ENCODE measurements around the gene TRIM72. TPM values are rescaled to one million over a fixed set of nuclear protein-coding genes. Genes with fewer than 3 reads are reported as not detected.

The TRIM72 gene
- total RNA-seq, 1 experiment from 2014 or later, result 0.09 TPM

GRCh38 chr16:31186176-31186575, 27.7 kb upstream of the TRIM72 start:
- Histone ChIP-seq H4K20me1 (ENCODE audit: insufficient read depth) (peaks cover 99% of the 10 kb centered on the region), H3K27me3 (ENCODE audit: insufficient read depth, low read depth) (no peaks in the 10 kb centered on the region), H3K4me3 (no peak overlapping the region), H3F3A (ENCODE audit: insufficient read depth, low read depth) (peaks cover 94% of the 10 kb centered on the region), H3K9me2 (ENCODE audit: insufficient read depth) (no peaks in the 10 kb centered on the region), H2AFZ (no peak overlapping the region), H3K79me2 (ENCODE audit: low read depth) (peaks cover 94% of the 10 kb centered on the region), H3K9me3 (ENCODE audit: insufficient read depth, low read depth) (no peaks in the 10 kb centered on the region), H3K4me1 (replicated peaks; ENCODE audit: insufficient read depth) (peaks cover 16% of the 10 kb centered on the region), H3K27ac (no peak overlapping the region), H3K4me2 (no peak overlapping the region), H3K36me3 (ENCODE audit: low read depth) (peaks cover 97% of the 10 kb centered on the region)
- no TSS peak for BruUV-seq (replicated peaks)
- intact Hi-C loops (cut with micrococcal nuclease; ENCODE audit: unreplicated experiment), result no loop called here
- no peak for DNase-seq
- TF ChIP-seq CTCF (conservative IDR thresholded peaks at IDR 0.05), result no peak
- TF ChIP-seq EZH2 (IDR thresholded peaks at IDR 0.05; ENCODE audit: low read depth), result no peak
- CTCF ChIA-PET, result no interaction called here
- POLR2A ChIA-PET (ENCODE audit: unreplicated experiment), result no interaction called here

GRCh38 chr16:31186930-31187807, 26.8 kb upstream of the TRIM72 start:
- Histone ChIP-seq H3K36me3 (ENCODE audit: low read depth) (peaks cover 97% of the 10 kb centered on the region), H4K20me1 (ENCODE audit: insufficient read depth) (peaks cover 97% of the 10 kb centered on the region), H3K4me3 (no peak overlapping the region), H3K4me1 (replicated peaks; ENCODE audit: insufficient read depth) (peaks cover 9% of the 10 kb centered on the region), H2AFZ (no peak overlapping the region), H3K27me3 (ENCODE audit: insufficient read depth, low read depth) (no peaks in the 10 kb centered on the region), H3K27ac (no peak overlapping the region), H3K9me2 (ENCODE audit: insufficient read depth) (no peaks in the 10 kb centered on the region), H3K79me2 (ENCODE audit: low read depth) (peaks cover 84% of the 10 kb centered on the region), H3F3A (ENCODE audit: insufficient read depth, low read depth) (peaks cover 99% of the 10 kb centered on the region), H3K9me3 (ENCODE audit: insufficient read depth, low read depth) (no peaks in the 10 kb centered on the region), H3K4me2 (no peak overlapping the region)
- no TSS peak for BruUV-seq (replicated peaks)
- ChIA-PET POLR2A (ENCODE audit: unreplicated experiment) (interaction anchor here (0.6 to 0.8 kb wide), 3 partner anchors 15 to 372 kb away, joined by 3 to 6 read pairs (median 4); no protein-coding TSS in a partner anchor), CTCF (no interaction called here)
- intact Hi-C loops (cut with micrococcal nuclease; ENCODE audit: unreplicated experiment), result no loop called here
- no peak for DNase-seq
- no peak for TF ChIP-seq CTCF (conservative IDR thresholded peaks at IDR 0.05)
- TF ChIP-seq EZH2 (IDR thresholded peaks at IDR 0.05; ENCODE audit: low read depth), result no peak

- TF ChIP-seq CTCF (conservative IDR thresholded peaks at IDR 0.05) (no peak), EZH2 (IDR thresholded peaks at IDR 0.05; ENCODE audit: low read depth) (no peak)
- CTCF ChIA-PET, result no interaction called here
- intact Hi-C loops (cut with micrococcal nuclease; ENCODE audit: unreplicated experiment), result no loop called here
These were observed 26.1 kb upstream of the TRIM72 start for GRCh38 chr16:31187808-31188189.

More at GRCh38 chr16:31187808-31188189, 26.1 kb upstream of the TRIM72 start:
- peaks cover 100% of the 10 kb centered on the region for H3F3A ChIP-seq (ENCODE audit: insufficient read depth, low read depth)
- H3K79me2 ChIP-seq (ENCODE audit: low read depth), result peaks cover 78% of the 10 kb centered on the region
- peaks cover 94% of the 10 kb centered on the region for H4K20me1 ChIP-seq (ENCODE audit: insufficient read depth)
- no peak overlapping the region for H2AFZ ChIP-seq
- no peaks in the 10 kb centered on the region for H3K9me3 ChIP-seq (ENCODE audit: insufficient read depth, low read depth)
- peaks cover 2% of the 10 kb centered on the region for H3K4me1 ChIP-seq (replicated peaks; ENCODE audit: insufficient read depth)
- H3K9me2 ChIP-seq (ENCODE audit: insufficient read depth), result no peaks in the 10 kb centered on the region
- no peak overlapping the region for H3K27ac ChIP-seq
- DNase-seq, result no peak
- H3K36me3 ChIP-seq (ENCODE audit: low read depth), result peaks cover 96% of the 10 kb centered on the region
- no peak overlapping the region for H3K4me3 ChIP-seq
- no TSS peak for BruUV-seq (replicated peaks)
- POLR2A ChIA-PET (ENCODE audit: unreplicated experiment), result interaction anchor here (0.6 to 0.8 kb wide), 2 partner anchors 164 to 373 kb away, joined by 3 to 4 read pairs; no protein-coding TSS in a partner anchor
- no peaks in the 10 kb centered on the region for H3K27me3 ChIP-seq (ENCODE audit: insufficient read depth, low read depth)
- H3K4me2 ChIP-seq, result no peak overlapping the region
